ENCODE data around the gene PTPRN2.
"Not testable (repeated sequence)": the region's sequence is repeated elsewhere in the genome, so short reads cannot be mapped to it uniquely, and the experiment has no call there.

The PTPRN2 gene

DNA sequence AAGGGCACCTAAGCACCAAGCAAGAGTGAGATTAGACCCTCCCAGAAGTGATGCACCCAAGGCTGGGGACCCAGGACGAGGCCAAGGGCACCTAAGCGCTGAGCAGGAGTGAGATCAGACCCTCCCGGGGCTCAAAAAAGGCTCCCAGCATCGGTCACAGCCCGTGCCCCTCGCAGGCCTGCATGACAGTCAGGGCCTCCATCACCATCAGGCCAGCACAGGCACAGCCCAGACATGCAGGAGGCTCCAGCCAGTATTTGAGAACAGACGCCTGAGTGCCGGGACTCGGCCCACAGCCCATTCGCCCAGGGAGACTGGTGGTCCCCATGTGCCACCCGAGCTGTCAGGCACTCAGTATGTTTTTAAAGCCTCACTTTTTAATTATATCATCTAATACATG, 595.9 kb downstream of the PTPRN2 start:
- FAIRE-seq (no peak), DNase-seq (ENCODE audit: insufficient read length, low spot score) (no peak)
- TF ChIP-seq POLR2A (IDR thresholded peaks at IDR 0.05; ENCODE audit: low read depth, low read length), result no peak

DNA sequence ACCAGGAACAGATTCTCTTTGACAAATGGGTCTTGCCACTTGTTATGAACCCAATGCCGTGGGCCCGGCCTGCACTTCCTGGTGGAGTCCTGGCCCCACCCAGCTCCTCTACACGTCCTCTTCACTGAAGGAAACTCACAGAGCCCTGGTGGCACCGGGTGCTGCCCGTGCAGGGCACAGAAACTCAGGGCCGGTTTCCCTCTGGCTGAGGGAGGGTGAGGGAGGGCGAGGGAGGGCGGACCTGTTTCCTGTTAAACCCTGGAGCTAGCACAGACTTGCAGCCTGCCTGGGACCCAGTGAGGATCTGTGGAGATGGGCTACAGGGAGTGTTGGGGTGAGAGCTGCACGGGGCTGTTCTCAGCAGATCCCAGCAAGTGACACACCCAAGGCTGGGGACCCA, 596.3 kb downstream of the PTPRN2 start:
- no peak for FAIRE-seq
- no peak for DNase-seq (ENCODE audit: insufficient read length, low spot score)
- no peak for TF ChIP-seq POLR2A (IDR thresholded peaks at IDR 0.05; ENCODE audit: low read depth, low read length)

DNA sequence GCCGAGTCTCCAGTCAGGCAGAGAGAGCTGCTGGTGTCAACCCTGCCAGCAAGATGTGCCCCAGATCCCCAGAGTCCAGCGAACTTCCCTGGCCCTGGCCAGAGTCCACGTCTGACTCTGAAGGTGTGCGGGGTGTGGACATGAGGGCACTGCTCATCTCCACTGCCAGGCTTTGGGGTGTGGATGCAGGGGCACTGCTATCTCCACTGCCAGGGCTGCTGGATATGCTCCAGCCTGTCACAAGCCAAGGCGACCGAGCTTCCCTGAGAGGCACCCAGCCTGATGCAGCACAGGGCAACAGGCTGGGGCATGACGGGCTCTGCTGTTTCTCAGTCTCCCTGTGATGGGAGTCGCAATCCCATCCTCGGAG, 596.8 kb downstream of the PTPRN2 start:
- no peak for TF ChIP-seq POLR2A (IDR thresholded peaks at IDR 0.05; ENCODE audit: low read depth, low read length)
- DNase-seq (ENCODE audit: insufficient read length, low spot score) (no peak), FAIRE-seq (no peak)

DNA sequence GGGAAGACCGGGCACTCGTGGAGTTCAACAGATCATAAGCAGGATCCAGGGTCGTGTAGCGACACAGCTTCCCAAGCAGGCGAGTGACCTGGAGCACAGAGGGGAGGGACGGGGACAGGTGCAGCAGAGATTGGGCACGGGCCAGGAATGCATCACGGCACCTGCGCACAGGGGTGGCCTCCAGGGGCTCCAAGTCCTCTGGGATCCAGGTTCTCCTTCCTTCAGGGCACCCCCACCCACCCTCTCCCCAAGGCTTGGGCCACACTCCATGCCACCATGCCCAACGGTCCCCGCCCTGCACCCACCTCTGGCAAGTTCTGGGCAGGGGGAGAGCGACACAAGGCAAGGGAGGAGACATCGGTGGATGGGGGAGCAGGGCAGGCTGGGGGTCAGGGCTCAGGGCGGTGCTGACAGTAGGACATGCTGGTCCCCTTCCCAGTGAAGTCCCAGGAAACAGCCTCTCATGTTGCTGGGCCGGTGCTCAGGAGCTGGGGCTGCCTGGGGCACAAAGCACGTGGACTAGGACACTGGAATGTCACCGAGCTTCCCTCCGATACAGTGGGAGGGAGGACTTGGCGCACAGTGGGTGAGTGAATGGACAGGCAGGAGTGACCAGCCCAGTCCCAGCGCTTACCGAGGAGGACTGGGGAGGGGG, 597.3 kb downstream of the PTPRN2 start:
- no peak for TF ChIP-seq POLR2A (IDR thresholded peaks at IDR 0.05; ENCODE audit: low read depth, low read length)
- FAIRE-seq (no peak), DNase-seq (ENCODE audit: insufficient read length, low spot score) (no peak)

DNA sequence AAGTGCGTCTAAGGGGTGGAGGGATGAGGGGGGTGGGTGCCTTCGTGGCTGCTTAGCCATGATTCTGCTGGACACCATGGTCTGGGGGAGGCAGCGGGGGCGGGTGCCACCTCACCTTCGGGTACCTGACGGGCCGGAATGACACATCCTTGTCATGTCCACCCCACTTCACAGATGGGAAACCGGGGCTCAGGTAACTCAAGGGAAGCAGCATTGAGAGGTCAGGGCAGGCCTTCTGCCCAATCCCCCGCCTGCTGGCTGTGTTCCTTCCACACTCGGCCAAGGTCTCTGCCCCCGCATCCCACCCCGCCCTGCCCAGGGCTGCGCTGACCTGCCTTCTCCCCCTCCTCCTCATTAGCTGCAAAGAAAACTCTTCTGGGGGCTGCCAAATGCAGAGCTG, 598.0 kb downstream of the PTPRN2 start:
- no peak for TF ChIP-seq POLR2A (IDR thresholded peaks at IDR 0.05; ENCODE audit: low read depth, low read length)
- DNase-seq (ENCODE audit: insufficient read length, low spot score) (no peak), FAIRE-seq (no peak)

DNA sequence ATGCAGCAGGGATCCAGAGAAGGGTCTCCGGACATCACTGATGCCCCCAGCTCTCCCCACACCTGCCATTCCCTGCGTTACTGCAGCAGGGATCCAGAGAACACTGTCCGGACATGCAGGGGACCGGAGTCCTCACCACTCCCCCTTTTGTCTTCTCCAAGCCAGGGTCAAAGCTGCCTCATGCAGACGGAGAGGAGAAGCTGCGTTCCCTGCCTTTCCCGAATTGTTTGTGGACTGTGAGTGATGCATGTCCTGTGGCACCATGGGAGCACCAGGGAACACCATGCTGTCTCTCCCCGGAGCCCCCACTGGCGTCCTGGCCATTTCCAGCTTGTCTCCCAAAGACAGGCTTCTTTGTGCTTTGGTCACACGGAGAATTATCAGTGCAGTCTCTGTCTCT, 599.7 kb downstream of the PTPRN2 start:
- DNase-seq (ENCODE audit: insufficient read length, low spot score) (no peak), FAIRE-seq (no peak)
- no peak for TF ChIP-seq POLR2A (IDR thresholded peaks at IDR 0.05; ENCODE audit: low read depth, low read length)

DNA sequence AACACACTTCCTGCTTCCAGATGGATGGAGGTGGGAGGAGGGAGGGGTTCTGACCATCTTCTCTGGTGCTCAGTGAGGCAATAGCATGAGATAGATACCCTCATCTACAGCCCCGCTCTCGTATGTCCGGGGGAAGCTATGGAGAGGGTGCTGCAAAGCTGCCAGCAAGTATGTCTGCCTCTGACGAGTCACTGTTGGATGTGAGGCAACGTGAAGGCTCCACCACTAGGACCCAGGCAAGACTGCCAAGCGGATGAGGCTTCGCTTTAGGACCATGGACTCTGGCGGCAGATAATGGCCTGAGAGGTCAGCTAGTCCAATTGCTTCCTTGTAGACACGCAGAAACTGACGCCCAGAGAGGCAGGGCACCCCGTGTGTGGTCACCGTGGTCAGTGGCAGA, 601.6 kb downstream of the PTPRN2 start:
- DNase-seq (ENCODE audit: insufficient read length, low spot score) (no peak), FAIRE-seq (no peak)
- TF ChIP-seq POLR2A (IDR thresholded peaks at IDR 0.05; ENCODE audit: low read depth, low read length), result no peak

DNA sequence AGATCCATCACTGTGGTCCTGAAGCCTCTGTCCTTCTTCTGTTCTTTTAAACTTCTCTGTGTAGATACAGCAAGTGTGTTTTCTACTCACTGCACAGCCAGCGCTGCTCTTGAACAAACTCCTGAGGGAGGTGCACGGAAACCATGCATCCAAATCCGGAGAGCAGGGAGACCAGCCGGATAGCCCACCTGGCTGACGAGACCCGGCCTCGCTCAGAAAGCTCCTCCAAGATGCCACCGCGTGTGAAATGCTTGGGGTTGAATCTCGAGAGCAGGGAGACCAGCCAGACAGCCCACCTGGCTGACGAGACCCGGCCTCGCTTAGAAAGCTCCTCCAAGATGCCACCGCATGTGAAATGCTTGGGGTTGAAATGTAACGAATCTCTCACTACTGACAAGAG, 602.0 kb downstream of the PTPRN2 start:
- FAIRE-seq (no peak), DNase-seq (ENCODE audit: insufficient read length, low spot score) (no peak)
- no peak for TF ChIP-seq POLR2A (IDR thresholded peaks at IDR 0.05; ENCODE audit: low read depth, low read length)

DNA sequence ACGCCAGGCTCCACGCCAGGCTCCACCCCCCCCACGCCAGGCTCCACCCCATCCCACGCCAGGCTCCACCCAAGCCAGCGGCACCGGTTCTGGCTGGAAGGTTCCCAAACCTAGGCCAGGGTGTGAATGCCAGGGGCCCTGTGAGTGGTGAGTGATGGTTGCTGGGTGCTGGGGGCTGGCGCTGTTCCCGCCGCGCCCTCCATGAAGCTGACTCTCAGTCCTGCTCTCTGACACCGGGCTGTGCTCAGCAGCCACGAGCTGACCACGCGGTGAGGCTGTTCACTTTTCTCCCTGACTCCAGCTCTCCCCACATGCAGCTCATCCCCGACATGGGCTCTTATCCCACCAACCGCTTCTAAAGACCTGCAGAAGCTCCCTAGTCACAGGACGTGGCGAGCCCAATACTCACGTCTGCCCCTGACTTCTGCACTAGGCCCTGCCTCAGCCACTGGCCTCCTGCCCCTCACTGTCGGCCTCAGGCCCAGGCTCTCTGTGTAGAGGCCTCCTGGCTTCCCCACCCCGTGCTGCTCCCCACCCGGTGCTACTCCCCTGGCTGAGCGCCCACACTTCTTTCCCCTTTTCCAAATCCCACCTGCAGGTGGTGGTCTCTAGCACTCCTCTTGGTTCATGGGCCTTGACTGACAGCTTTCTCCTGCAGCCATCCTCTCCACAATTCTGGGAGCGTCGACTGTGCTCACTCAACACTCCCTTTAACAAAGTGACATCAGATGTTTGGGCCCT, 603.0 kb downstream of the PTPRN2 start:
- FAIRE-seq (no peak), DNase-seq (ENCODE audit: insufficient read length, low spot score) (no peak)
- TF ChIP-seq POLR2A (IDR thresholded peaks at IDR 0.05; ENCODE audit: low read depth, low read length), result no peak

DNA sequence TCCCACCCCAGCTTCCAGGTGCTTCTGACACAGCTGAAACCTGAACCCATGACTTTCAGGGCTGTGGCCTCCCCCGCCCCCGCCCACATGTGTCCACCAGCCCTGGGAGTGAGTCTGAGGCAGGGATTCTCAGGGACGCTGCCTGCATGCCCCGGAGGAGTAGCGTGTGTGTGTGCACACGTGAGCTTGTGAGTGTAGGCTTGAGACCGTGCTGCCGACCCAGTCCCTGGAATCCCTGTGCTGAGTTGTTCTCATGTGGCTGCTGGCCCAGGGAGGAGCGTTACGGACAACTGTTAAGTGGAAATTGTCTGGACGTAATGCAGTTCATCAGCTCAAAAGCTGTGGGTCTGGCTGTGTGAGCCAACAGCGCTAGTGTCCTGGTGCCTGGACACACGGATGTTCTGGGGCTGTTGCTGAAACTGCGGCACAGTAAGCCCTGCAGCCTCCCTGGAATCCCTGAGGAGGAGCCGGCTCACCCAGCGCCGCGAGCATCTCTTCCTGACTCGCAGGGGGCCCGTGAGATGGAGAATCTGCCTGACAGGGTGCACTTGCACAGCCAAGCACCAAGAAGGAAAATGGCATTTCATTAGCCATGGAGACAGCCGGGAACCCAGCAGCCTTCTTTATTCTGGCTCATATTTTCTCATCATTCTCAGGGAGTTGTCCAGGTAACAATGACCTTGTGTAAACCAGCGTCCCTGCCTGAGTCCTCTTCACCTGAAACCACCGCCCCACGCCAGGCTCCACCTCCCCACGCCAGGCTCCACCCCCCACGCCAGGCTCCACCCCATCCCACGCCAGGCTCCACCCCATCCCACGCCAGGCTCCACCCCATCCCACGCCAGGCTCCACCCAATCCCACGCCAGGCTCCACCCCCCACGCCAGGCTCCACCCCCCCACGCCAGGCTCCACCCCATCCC, 603.9 kb downstream of the PTPRN2 start:
- TF ChIP-seq POLR2A (IDR thresholded peaks at IDR 0.05; ENCODE audit: low read depth, low read length), result no peak
- FAIRE-seq, result no peak
- DNase-seq (ENCODE audit: insufficient read length, low spot score), result no peak

DNA sequence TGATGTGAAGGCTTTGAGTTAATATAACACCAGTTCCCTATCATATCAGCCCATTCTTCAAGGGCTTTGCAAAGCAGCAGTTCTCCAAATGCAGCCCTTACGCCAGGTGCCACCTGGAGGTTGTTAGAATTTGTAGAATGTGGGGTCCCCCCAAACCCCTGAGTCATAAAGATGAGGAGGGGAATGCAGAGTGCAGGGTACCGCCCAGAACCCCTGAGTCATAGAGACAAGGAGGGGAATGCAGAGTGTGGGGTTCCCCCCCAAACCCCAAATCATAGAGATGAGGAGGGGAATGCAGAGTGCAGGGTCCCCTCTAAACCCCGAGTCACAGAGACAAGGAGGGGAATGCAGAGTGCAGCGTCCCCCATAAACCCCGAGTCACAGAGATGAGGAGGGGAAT, 605.8 kb downstream of the PTPRN2 start:
- FAIRE-seq (no peak), DNase-seq (ENCODE audit: insufficient read length, low spot score) (no peak)
- TF ChIP-seq POLR2A (IDR thresholded peaks at IDR 0.05; ENCODE audit: low read depth, low read length), result no peak

DNA sequence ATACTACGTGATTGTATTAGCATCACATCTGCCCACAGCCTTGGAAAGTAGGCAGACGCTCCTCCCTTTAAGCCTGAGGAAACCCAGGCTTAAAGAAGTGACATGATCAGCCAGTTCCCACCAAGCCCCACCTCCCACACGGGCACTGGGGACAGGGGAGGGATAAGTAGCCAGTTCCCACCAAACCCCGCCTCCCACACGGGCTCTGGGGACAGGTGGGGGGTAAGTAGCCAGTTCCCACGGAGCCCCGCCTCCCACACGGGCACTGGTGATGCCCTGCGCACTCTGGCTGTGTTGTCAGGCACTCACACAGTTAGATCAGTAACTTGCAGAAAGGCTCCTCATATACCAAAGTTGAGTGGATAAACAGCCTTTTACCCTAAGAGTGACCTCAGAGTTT, 606.8 kb downstream of the PTPRN2 start:
- FAIRE-seq, result no peak
- no peak for TF ChIP-seq POLR2A (IDR thresholded peaks at IDR 0.05; ENCODE audit: low read depth, low read length)

DNA sequence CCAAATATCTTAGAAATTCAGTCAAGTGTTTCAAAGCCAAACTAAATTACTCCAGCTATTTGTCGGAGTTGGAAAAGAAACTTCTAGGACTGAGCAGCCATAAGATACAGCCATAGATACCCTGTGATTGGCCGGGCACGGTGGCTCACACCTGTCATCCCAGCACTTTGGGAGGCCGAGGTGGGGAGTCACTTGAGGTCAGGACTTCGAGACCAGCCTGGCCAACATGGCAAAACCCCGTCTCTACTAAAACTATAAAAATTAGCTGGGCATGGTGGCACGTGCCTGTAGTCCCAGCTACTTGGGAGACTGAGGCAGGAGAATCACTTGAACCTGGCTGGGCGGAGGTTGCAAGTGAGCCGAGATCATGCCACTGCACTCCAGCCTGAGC, 607.3 kb downstream of the PTPRN2 start:
- FAIRE-seq; DNase-seq (ENCODE audit: insufficient read length, low spot score): not testable (repeated sequence)

More for the DNA sequence above, 606.8 kb downstream of the PTPRN2 start:
- no peak for DNase-seq (ENCODE audit: insufficient read length, low spot score)

DNA sequence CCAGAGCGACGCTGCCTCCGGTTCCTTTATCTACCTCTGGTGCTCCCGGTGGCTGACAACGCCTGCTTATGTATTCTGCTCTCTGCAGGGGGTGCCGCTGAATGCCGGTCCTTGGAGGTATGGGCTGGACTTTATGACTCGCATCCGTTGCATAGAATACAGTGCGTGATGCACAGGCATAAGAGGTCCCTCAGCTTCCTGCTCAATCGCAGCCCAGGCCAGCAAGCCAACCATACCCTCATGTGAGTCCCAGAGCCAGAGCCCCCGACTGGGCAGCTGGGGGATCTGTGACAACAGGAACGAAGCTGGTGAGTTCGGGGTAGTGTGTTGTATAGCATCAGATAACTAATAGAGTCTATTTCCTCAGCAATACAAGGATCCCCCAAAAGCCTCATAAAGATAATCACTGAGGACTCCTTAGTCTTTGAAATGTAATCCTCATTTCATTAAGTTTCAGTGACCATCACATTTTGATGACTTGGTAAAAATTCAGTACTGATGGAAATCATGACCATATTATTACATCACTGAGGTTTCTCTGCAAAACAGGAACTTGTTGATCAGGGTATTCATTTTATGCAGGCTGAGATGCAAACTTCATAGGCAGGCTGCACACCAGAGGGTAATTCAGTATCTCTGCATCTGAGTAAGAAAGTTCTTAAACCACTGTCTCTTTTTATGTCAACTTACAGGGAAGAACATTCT, 607.8 kb downstream of the PTPRN2 start:
- no peak for DNase-seq (ENCODE audit: insufficient read length, low spot score)
- no peak for FAIRE-seq
- TF ChIP-seq POLR2A (IDR thresholded peaks at IDR 0.05; ENCODE audit: low read depth, low read length), result no peak
